ENCODE results near the gene CHI3L1. TPM values are rescaled to one million over a fixed set of nuclear protein-coding genes. Genes with fewer than 3 reads are reported as not detected.
"Not testable (repeated sequence)": the region's sequence is repeated elsewhere in the genome, so short reads cannot be mapped to it uniquely, and the experiment has no call there.

Gene CHI3L1
- total RNA-seq, result not detected

DNA sequence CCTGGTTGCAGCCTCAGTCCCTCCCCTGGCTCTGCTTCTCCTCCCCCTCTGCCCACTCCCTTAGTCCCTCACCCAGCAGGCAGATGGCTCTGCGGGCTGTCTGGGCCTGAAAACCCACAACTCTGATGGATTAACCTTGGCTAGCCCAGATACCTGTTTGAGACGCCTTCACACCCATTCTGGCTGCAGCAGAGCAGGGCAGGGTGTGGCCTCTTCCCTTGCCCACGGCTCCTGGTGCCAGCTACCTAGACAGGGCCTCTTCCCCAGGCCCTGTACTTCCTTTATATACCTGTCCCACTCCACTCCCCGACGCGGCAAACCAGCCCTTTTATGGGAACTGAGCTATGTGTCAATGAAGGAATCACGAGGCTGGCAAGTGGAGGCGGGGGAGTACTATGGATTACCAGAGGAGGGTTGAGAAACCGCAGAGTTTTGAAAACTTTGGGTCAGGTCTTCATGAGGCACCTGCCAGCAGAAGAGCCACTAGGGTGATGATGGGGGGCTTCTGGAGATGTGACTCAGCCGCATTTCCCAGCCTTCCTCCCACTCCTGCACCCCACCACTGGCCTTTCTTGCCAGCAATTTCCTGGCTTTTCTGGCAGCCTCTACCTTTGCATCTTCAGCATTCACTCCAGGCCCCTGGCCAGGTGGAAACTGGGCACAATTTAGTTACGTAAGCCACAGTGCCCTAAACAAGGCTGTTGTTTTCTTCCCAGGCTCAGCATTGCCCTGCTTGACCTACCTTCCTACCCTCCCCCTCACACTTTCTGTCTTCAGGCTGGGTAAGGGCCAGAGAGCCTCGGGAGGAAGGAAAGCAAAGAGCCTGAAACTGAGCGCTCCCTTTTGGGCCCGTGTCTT lies at the start of gene CHI3L1:
TSS of gene CHI3L1 (minus strand) at position 259 of the 858 bp plus-strand sequence. CDS start at position 178, 81 bp downstream.
- CTCF ChIA-PET, result interaction anchor here (0.6 kb wide), 1 partner anchor 8 kb away, joined by 3 read pairs; no protein-coding TSS in a partner anchor
- no peak for ATAC-seq
- no peaks in the 10 kb centered on the region for H3K36me3 Mint-ChIP-seq (ENCODE audit: low read depth)
- no peaks in the 10 kb centered on the region for H3K9me3 Mint-ChIP-seq (ENCODE audit: insufficient read depth)
- H3K4me1 Mint-ChIP-seq (ENCODE audit: low read depth), result peaks cover 4% of the 10 kb centered on the region
- H3K4me3 Mint-ChIP-seq, result no peak within 1 kb of the TSS
- H3K27me3 Mint-ChIP-seq (ENCODE audit: low read depth), result peaks cover 30% of the 10 kb centered on the region
- POLR2A ChIA-PET, result no interaction called here
- DNase-seq, result no peak
- no peak within 1 kb of the TSS for H3K27ac Mint-ChIP-seq

DNA sequence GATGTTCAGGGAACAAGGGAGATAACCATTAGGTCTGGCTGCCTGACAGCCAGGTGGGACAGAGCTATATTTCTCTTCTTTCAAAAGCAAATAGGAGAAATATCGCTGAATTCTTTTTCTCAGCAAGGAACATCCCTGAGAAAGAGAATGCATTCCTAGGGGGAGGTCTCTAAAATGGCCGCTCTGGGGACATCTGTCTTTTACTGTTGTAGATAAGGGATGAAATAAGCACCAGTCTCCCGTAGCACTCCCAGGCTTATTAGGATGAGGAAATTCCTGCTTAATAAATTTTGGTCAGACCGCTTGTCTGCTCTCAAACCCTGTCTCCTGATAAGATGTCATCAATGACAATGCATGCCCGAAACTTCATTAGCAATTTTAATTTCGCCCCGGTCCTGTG lies 48.4 kb upstream of the CHI3L1 start:
- H3K9me3 Mint-ChIP-seq (ENCODE audit: insufficient read depth), result peaks cover 13% of the 10 kb centered on the region
- CTCF ChIA-PET; ATAC-seq; H3K4me1 Mint-ChIP-seq (ENCODE audit: low read depth); H3K36me3 Mint-ChIP-seq (ENCODE audit: low read depth); H3K27ac Mint-ChIP-seq; POLR2A ChIA-PET; H3K4me3 Mint-ChIP-seq; DNase-seq: not testable (repeated sequence)
- peaks cover 13% of the 10 kb centered on the region for H3K27me3 Mint-ChIP-seq (ENCODE audit: low read depth)

DNA sequence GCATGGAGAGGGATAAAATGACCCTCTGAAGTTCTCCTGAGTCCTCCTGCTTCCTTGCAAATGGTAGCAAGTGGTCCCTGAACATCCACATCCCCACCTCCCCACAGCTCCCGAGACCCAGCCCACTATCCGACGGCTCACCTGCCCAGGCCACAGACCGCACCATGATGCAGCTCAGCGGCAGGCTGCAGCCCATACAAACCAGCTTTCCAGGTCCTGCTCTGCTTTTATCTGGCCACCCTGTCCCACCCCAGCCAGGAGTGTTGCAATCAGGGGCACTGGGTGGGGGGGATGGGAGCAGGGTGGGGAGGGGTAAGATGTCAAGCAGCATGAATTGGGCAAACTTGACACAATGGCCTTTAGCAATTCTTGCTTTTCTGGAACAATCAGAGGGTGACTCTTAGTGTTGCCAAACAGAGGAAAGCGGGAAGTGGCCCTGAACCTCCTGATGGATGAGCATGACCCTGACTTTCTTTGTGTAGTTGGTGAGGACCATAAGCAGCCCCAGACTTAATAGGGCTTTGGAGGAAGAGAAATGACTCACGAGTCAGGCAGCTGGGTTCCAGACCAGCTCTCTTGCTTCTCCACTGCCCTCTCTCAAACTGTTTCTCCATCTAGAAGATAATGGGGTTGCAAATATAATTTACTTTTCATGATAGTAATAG lies 43.1 kb upstream of the CHI3L1 start, which contains the start of gene CHIT1:
TSS of gene CHIT1 (minus strand) at position 203 of the 665 bp plus-strand sequence. CDS start at position 166, 37 bp downstream.
- Mint-ChIP-seq H3K4me1 (ENCODE audit: low read depth) (no peaks in the 10 kb centered on the region), H3K36me3 (ENCODE audit: low read depth) (no peaks in the 10 kb centered on the region), H3K4me3 (no peak within 1 kb of the TSS), H3K9me3 (ENCODE audit: insufficient read depth) (peaks cover 1% of the 10 kb centered on the region), H3K27me3 (ENCODE audit: low read depth) (peaks cover 15% of the 10 kb centered on the region), H3K27ac (no peak within 1 kb of the TSS)
- DNase-seq (no peak), ATAC-seq (no peak)
- POLR2A ChIA-PET, result no interaction called here
- CTCF ChIA-PET, result no interaction called here

DNA sequence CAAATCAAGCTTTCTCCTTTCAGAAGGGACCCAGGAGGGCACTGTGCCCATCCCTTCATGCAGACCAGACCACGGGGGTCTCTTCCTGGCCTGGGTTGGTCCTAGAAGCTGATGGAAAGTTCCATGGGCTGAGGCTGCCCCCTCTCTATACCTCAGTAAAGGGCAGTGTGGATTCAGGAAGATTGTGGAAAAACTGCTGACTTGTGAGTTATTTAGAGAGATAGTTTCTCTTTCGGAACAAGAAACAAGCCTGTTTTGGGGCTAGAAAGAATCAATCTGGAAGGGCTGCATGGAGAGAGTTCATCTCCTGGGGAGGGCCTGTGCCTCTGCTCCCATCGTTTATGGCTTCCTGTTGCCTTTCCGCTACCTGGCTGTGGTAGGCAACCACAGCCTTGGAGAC lies 42.2 kb upstream of the CHI3L1 start:
- CTCF ChIA-PET, result interaction anchor here (1.7 kb wide), 1 partner anchor 12 kb away, joined by 6 read pairs; no protein-coding TSS in a partner anchor

DNA sequence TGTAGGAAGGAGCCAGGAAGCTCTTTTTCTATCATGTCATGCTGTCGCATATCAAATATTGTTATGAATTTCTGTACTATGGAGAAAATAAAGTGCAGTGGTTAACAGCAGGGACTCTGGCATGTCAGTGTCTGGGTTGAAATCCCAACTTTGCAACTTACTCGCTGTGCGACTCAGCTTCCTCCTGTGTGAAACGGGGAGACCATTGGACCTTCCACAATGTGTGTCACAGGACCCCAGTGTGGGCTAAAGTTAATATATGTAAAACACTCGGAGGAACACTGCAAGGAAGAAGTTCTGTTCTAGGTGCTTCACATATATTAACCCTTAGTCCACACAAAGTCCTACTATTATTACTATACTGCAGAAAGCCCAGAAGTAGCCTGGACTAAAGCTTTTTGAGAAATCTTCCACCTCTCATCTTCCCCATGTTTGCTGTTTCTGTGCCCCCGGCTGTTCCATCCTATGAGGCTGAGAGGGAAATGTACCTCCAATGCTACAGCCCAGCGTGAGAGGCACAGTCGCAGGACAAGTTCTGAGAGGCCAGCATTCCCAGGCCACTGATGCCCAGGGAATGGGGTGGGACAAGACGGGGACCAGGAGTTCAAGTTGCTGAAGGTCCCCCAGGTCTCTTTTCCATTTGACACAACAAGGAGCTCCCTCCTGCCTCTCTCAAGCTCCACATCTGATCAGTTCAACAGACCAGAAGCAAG lies 41.0 kb upstream of the CHI3L1 start:
- Mint-ChIP-seq H3K9me3 (ENCODE audit: insufficient read depth) (no peaks in the 10 kb centered on the region), H3K27ac (no peak overlapping the region), H3K36me3 (ENCODE audit: low read depth) (no peaks in the 10 kb centered on the region), H3K4me1 (ENCODE audit: low read depth) (no peaks in the 10 kb centered on the region), H3K27me3 (ENCODE audit: low read depth) (peaks cover 8% of the 10 kb centered on the region), H3K4me3 (no peak overlapping the region)
- ChIA-PET CTCF (interaction anchor here (1.7 kb wide), 1 partner anchor 11 kb away, joined by 6 read pairs; no protein-coding TSS in a partner anchor), POLR2A (interaction anchor here (0.6 kb wide), 1 partner anchor 46 kb away, joined by 3 read pairs; no protein-coding TSS in a partner anchor)
- no peak for ATAC-seq
- DNase-seq, result no peak

More for the DNA sequence above, 42.2 kb upstream of the CHI3L1 start:
- ATAC-seq, result no peak
- Mint-ChIP-seq H3K27ac (no peak overlapping the region), H3K36me3 (ENCODE audit: low read depth) (no peaks in the 10 kb centered on the region), H3K9me3 (ENCODE audit: insufficient read depth) (no peaks in the 10 kb centered on the region), H3K27me3 (ENCODE audit: low read depth) (peaks cover 12% of the 10 kb centered on the region), H3K4me3 (no peak overlapping the region), H3K4me1 (ENCODE audit: low read depth) (no peaks in the 10 kb centered on the region)
- DNase-seq, result no peak
- POLR2A ChIA-PET, result no interaction called here

DNA sequence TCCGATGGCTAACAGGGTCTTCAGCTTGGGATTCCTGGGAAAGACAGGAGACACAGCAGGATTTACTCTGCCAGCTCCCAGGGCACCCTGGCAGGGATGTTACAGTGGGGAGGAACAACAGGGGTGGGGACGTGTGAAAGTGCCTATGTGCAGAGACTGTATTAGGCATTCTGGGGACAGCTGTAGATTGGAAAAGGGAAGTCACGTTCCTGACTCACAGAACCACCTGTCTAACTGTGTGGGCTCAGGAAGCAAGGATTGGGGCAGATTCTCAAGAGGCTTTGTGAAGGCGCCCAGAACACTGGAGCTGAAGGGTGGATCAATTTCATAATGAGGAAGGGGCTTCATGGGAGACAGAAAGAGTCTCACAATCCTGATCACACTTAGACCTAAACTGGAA lies 38.6 kb upstream of the CHI3L1 start:
- ATAC-seq (no peak), DNase-seq (no peak)
- H3K36me3 Mint-ChIP-seq (ENCODE audit: low read depth), result no peaks in the 10 kb centered on the region
- ChIA-PET CTCF (interaction anchor here (1.9 kb wide), 1 partner anchor 9 kb away, joined by 7 read pairs; no protein-coding TSS in a partner anchor), POLR2A (no interaction called here)
- no peaks in the 10 kb centered on the region for H3K9me3 Mint-ChIP-seq (ENCODE audit: insufficient read depth)
- H3K27ac Mint-ChIP-seq, result no peak overlapping the region
- no peaks in the 10 kb centered on the region for H3K4me1 Mint-ChIP-seq (ENCODE audit: low read depth)
- peaks cover 2% of the 10 kb centered on the region for H3K27me3 Mint-ChIP-seq (ENCODE audit: low read depth)
- H3K4me3 Mint-ChIP-seq, result no peak overlapping the region

DNA sequence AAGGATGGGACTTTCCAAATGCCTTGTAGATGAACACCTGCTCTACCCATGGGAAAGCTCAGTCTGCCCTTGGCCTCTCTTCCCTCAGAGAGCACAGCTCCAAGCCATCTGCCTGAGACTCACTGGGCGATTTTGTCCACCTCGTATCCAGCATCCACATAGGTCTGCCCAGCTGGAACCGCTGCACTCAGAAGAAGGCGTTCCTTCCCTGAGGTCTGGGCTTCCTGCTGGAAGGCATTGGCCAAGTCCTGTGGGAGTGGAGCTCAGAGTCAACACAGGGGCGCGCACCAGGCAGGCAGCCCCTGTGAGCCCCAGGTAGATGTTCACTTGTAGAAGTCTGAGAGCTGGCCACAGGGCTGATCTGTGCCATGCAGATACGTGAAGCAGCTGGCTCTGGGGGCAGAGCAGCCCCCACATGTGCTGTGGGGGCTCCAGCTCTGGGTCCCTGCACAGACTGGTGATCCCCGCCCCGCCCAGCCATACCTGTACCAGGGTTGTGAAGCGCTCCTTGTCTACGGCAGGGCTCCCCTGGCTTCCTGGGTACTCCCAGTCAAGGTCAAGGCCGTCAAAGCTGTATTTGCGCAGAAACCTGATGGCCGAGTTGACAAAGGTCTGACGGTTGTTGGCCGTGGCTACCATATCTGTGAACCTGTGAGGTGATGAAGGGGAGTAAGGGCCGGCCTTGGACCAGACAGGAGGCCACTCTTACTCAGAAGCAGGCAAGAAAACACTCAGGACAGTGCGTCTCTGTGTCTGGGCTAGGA lies 36.7 kb upstream of the CHI3L1 start:
- CTCF ChIA-PET, result no interaction called here

DNA sequence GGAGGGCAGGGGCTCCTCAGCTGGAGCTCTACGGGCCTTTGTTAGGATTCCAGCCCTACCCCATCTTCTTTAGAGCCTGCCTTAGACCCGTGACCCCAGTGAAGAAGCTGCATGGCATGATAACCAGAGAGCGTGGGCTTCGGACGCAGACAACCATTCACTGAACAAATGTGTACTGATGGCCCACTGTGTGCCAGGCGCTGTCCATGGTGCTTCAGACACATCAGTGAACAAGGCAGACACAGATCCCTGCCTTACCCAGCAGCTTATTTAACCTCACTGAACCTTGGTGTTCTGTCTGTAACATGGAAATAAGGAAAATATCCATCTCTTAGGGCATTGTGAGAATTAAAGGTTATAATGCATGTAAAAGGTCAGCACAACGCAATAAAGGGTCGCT lies 33.4 kb upstream of the CHI3L1 start:
- H3K27me3 Mint-ChIP-seq (ENCODE audit: low read depth), result peaks cover 5% of the 10 kb centered on the region
- ChIA-PET CTCF (interaction anchor here (1.1 to 8.4 kb wide), 2 partner anchors 48 to 180 kb away, joined by 3 to 116 read pairs; no protein-coding TSS in a partner anchor), POLR2A (no interaction called here)
- DNase-seq (no peak), ATAC-seq (no peak)
- H3K4me1 Mint-ChIP-seq (ENCODE audit: low read depth), result no peaks in the 10 kb centered on the region
- H3K36me3 Mint-ChIP-seq (ENCODE audit: low read depth), result no peaks in the 10 kb centered on the region
- H3K9me3 Mint-ChIP-seq (ENCODE audit: insufficient read depth), result no peaks in the 10 kb centered on the region
- no peak overlapping the region for H3K27ac Mint-ChIP-seq
- H3K4me3 Mint-ChIP-seq, result no peak overlapping the region

More for the DNA sequence above, 36.7 kb upstream of the CHI3L1 start:
- Mint-ChIP-seq H3K36me3 (ENCODE audit: low read depth) (no peaks in the 10 kb centered on the region), H3K27ac (no peak overlapping the region), H3K4me1 (ENCODE audit: low read depth) (no peaks in the 10 kb centered on the region), H3K27me3 (ENCODE audit: low read depth) (peaks cover 4% of the 10 kb centered on the region), H3K4me3 (no peak overlapping the region), H3K9me3 (ENCODE audit: insufficient read depth) (no peaks in the 10 kb centered on the region)
- no peak for ATAC-seq
- no peak for DNase-seq
- POLR2A ChIA-PET, result no interaction called here

DNA sequence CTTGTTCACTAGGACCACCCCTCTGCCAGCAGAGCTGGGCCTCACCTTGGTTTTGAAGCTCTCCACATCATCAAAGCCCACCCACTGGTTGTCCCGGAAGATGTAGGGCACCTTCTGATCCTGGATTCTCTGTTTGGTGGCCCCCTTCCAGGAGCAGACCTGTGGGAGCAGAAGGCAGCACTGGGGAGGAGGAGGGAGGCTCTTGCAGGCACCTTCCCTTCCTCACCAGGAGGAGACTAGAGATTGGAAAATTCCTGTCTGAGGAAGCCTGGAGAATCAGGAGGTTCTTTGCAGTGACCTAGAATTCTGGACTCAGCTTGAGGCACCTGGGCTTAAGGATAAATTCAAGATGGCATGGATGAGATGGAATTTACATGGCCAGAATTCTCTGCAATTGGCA lies 32.7 kb upstream of the CHI3L1 start:
- Mint-ChIP-seq H3K9me3 (ENCODE audit: insufficient read depth) (no peaks in the 10 kb centered on the region), H3K27ac (no peak overlapping the region), H3K4me3 (no peak overlapping the region), H3K27me3 (ENCODE audit: low read depth) (peaks cover 5% of the 10 kb centered on the region), H3K36me3 (ENCODE audit: low read depth) (no peaks in the 10 kb centered on the region), H3K4me1 (ENCODE audit: low read depth) (no peaks in the 10 kb centered on the region)
- no peak for DNase-seq
- POLR2A ChIA-PET, result no interaction called here
- no peak for ATAC-seq
- CTCF ChIA-PET, result interaction anchor here (1.1 to 8.4 kb wide), 3 partner anchors 48 to 179 kb away, joined by 3 to 116 read pairs (median 51); no protein-coding TSS in a partner anchor

DNA sequence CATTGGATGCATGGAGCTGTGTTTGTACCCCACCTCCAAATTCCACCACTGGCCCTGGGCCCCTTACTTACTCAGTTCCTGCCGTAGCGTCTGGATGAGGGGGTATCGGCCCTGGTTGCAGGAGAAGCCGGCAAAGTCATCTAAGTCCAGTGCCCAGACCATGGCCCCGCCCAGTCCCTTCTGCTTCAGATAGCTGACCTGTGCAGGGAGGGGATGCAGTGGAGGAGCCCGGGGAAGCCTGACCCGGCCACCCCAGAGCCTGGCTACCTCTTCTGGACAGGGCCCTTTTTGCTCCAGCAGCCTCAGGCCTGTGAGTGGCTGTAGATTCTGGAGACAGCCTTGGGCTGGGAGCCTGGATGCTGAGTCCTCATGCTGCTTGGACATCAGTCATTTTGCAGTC lies 31.2 kb upstream of the CHI3L1 start:
- ChIA-PET POLR2A (no interaction called here), CTCF (interaction anchor here (0.9 to 8.4 kb wide), 9 partner anchors 11 to 178 kb away, joined by 3 to 116 read pairs (median 4); no protein-coding TSS in a partner anchor)
- ATAC-seq (no peak), DNase-seq (no peak)
- no peak overlapping the region for H3K27ac Mint-ChIP-seq
- no peaks in the 10 kb centered on the region for H3K36me3 Mint-ChIP-seq (ENCODE audit: low read depth)
- no peaks in the 10 kb centered on the region for H3K9me3 Mint-ChIP-seq (ENCODE audit: insufficient read depth)
- H3K4me1 Mint-ChIP-seq (ENCODE audit: low read depth), result no peaks in the 10 kb centered on the region
- peaks cover 5% of the 10 kb centered on the region for H3K27me3 Mint-ChIP-seq (ENCODE audit: low read depth)
- H3K4me3 Mint-ChIP-seq, result no peak overlapping the region

DNA sequence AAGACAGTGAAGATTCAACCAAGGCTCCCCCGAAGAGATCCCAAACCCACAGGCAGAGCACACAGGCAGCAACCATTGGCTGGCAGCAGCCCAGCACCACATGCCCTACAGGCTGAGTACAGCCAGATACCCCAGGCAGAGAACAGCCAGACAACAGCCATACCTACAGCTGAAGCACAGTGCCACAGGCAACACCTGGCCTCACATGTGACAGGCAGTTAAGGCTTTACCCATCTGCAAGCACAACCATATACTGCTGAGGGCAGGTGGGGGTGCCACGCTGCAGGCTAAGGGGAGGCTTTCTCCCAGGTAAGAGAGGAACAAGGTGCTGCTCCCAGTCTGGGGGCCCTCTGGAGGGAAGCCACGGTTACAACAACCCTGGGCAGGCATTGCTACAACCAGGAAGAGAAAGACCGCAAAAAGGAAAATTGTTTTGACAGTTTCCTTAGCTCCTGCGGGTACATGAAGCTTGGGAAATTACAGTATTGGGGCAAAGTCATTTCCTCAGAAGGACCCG lies 30.7 kb upstream of the CHI3L1 start:
- DNase-seq (no peak), ATAC-seq (no peak)
- H3K4me1 Mint-ChIP-seq (ENCODE audit: low read depth), result no peaks in the 10 kb centered on the region
- H3K27ac Mint-ChIP-seq, result no peak overlapping the region
- no peak overlapping the region for H3K4me3 Mint-ChIP-seq
- ChIA-PET CTCF (interaction anchor here (0.8 to 8.4 kb wide), 16 partner anchors 10 to 187 kb away, joined by 3 to 116 read pairs (median 4); no protein-coding TSS in a partner anchor), POLR2A (no interaction called here)
- H3K27me3 Mint-ChIP-seq (ENCODE audit: low read depth), result peaks cover 5% of the 10 kb centered on the region
- H3K36me3 Mint-ChIP-seq (ENCODE audit: low read depth), result no peaks in the 10 kb centered on the region
- no peaks in the 10 kb centered on the region for H3K9me3 Mint-ChIP-seq (ENCODE audit: insufficient read depth)

All from activated CD8-positive, alpha-beta T cell treated with anti-CD3 and anti-CD28 coated beads, Interleukin-2, amount 10 ng/mL, durations not matched to agents 7 days and 5 days (primary cell).